Immature natural killer cell (primary cell): ENCODE results near the gene DCAF8. TPM values are rescaled to one million over a fixed set of nuclear protein-coding genes. Genes with fewer than 3 reads are reported as not detected.

Experiments used
- DNase-seq, 3 donors: peaks; one replicate each; pipeline ENCODE4 v3.0.0; 2022; ENCODE audit warnings: mixed read lengths in 1 of 3
- H3K27ac Mint-ChIP-seq, 6 donors: one replicate each; pipeline ENCODE4 v1.8.0; 2020; ENCODE audit warnings: mixed read lengths in 6 of 6, mild to moderate bottlenecking in 5 of 6, inconsistent platforms in 4 of 6, moderate library complexity in 3 of 6
- H3K27me3 Mint-ChIP-seq, 3 donors: one replicate each; pipeline ENCODE4 v1.8.0; 2020 to 2021; ENCODE audit warnings: low read depth in 3 of 3, mild to moderate bottlenecking in 3 of 3, mixed read lengths in 3 of 3, moderate library complexity in 3 of 3, inconsistent platforms in 1 of 3
- H3K36me3 Mint-ChIP-seq, 3 donors: one replicate each; pipeline ENCODE4 v1.8.0; 2020; ENCODE audit warnings: mixed read lengths in 3 of 3, inconsistent platforms in 2 of 3, mild to moderate bottlenecking in 2 of 3
- H3K4me1 Mint-ChIP-seq, 2 donors: one replicate each; pipeline ENCODE4 v1.8.0; 2020; ENCODE audit warnings: inconsistent platforms in 2 of 2, mild to moderate bottlenecking in 2 of 2, mixed read lengths in 2 of 2, moderate library complexity in 1 of 2
- H3K4me3 Mint-ChIP-seq, 5 donors: one replicate each; pipeline ENCODE4 v1.8.0; 2020; ENCODE audit warnings: mild to moderate bottlenecking in 5 of 5, mixed read lengths in 5 of 5, inconsistent platforms in 3 of 5, moderate library complexity in 3 of 5
- H3K9me3 Mint-ChIP-seq, 6 donors: one replicate each; pipeline ENCODE4 v1.8.0; 2020; ENCODE audit warnings: mild to moderate bottlenecking in 6 of 6, mixed read lengths in 6 of 6, inconsistent platforms in 4 of 6, moderate library complexity in 3 of 6
- polyA plus RNA-seq, 3 donors: library from polyadenylated mRNA; unstranded; fragments of 300-500 nt; fragmentation: Illumina TruSeq; gene quantifications; one replicate each; pipeline ENCODE4 v1.2.3, GENCODE V29; 2021

The DCAF8 gene
- polyA plus RNA-seq, 3 donors from 2014 or later, result 42.3 to 62.1 (median 58.1) TPM

DNA sequence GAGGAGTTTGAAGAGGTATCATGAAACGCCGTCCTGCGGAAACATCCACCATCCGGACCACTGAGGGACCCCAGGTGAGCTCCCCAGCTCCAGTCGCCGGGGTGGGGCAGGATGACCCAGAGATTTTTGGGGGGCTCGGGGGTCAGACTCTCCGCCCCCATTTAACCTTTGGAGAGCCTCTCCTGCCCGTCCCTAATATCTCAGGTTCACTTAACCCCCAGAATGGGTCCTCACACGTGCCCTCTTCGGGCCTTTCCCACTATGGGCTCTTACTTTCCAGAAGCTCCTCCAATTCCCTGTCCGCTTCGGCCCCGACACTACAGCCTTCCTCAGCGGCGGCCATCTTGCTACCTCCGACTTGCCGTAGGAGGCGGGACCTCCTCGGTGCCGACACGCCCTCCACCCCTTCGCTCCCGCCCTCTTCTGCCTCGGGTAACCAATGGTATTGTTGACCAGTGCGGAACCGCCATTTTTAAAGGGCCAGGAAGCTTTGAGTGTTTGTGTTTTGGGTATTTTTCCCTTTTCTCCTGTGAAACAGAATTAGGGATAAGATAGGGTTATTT is 22.5 kb upstream of the DCAF8 start, which contains the start of gene PEX19:
TSS of gene PEX19 (minus strand) at position 352 of the 563 bp plus-strand sequence. CDS start at position 343, 9 bp downstream.
- Mint-ChIP-seq H3K9me3 (no peaks in the 10 kb centered on the region), H3K36me3 (peaks cover 6 to 27% (median 10%) of the 10 kb centered on the region in 3 donors), H3K4me3 (peak within 1 kb of the TSS; percentile 98 to 100 (median 99)), H3K4me1 (peaks cover 27 to 32% of the 10 kb centered on the region in 2 donors), H3K27me3 (peaks cover 5 to 7% (median 7%) of the 10 kb centered on the region in 3 donors), H3K27ac (peak within 1 kb of the TSS; percentile 90 to 98 (median 95))
- DNase-seq, result peak; percentile 91 to 92 (median 92)

DNA sequence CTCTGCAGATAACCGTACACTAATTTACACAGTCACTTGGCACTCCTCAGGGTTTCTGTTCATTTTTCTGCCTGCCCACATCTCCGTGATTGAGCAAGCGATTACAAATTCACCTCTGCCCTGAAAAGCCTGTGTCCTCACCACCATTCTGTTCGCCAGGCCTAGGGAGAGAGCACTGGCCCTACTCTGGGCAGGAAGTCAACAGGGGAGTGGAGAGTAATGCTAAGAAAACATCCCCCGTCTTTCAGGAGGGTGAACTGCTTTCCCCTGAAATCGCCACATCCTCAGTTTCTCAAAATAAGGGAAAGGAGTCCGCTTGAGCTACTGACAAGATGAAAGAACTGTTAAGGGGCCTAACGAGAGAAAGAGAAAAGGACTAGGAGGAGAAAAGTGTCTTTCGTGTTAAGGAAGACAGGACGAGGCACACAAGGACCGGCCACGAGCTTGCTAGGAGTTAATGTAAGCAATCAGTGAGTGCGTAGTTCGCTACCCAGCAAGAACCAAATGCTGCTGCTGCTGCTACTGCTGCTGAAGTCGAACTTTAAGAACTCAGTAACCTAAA is 22.0 kb upstream of the DCAF8 start:
- H3K36me3 Mint-ChIP-seq, result peaks cover 5 to 30% (median 8%) of the 10 kb centered on the region in 3 donors
- peak overlapping the region; percentile 98 to 100 (median 99) for H3K4me3 Mint-ChIP-seq
- H3K4me1 Mint-ChIP-seq, result peaks cover 27 to 32% of the 10 kb centered on the region in 2 donors
- peak overlapping the region; percentile 90 to 98 (median 95) for H3K27ac Mint-ChIP-seq
- DNase-seq, result peak in 1 of 3 donors; percentile 6
- H3K27me3 Mint-ChIP-seq, result peaks cover 5 to 7% (median 7%) of the 10 kb centered on the region in 3 donors
- H3K9me3 Mint-ChIP-seq, result no peaks in the 10 kb centered on the region

DNA sequence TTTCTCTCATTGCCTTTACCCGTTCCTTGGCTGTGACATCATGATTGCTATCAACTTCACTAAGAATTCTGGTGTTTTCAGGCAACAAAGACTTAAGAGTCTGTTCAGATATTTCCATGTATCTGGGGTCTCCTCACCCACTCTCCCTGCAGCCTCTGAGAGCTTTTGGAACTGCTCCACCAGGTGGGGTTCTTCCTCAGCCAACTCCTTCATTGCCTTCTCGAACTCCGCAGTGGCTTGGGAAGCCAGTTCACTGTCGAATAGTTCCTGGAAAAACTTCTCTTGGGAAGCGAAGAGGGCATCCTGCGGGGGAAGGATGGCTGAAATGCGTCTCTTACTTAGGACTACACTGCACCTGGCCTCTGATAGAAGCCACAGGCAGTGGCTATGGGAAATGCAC is 20.5 kb upstream of the DCAF8 start:
- Mint-ChIP-seq H3K4me1 (peaks cover 27 to 32% of the 10 kb centered on the region in 2 donors), H3K27ac (no peak overlapping the region), H3K4me3 (no peak overlapping the region)

DNA sequence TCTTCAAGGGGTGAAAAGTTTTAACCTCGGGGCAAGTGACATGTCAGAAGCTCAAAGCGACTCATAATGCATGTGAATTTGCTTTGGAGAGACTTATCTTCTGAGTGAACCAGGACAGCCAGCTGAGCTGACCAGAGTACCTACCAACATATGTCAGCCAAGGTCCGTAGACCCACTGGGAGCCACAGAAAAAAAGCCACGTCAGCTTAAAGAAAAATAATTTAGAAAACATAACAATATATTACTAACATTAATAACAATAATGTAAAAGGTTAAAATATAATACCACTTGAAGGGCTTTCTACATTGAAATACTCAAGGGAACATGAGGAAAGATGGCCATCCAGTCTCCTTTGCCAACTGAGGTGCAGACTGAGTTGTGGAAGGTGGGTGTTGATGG is 15.6 kb upstream of the DCAF8 start:
- H3K27ac Mint-ChIP-seq, result no peak overlapping the region
- H3K4me3 Mint-ChIP-seq, result no peak overlapping the region
- no peaks in the 10 kb centered on the region for H3K4me1 Mint-ChIP-seq
- H3K27me3 Mint-ChIP-seq, result peaks cover 0 to 2% (median 0%) of the 10 kb centered on the region in 3 donors
- no peak for DNase-seq
- H3K36me3 Mint-ChIP-seq, result peaks cover 8 to 39% (median 19%) of the 10 kb centered on the region in 3 donors
- H3K9me3 Mint-ChIP-seq, result no peaks in the 10 kb centered on the region

More for the DNA sequence above, 20.5 kb upstream of the DCAF8 start:
- Mint-ChIP-seq H3K9me3 (no peaks in the 10 kb centered on the region), H3K36me3 (peaks cover 8 to 35% (median 15%) of the 10 kb centered on the region in 3 donors), H3K27me3 (peaks cover 5 to 7% (median 7%) of the 10 kb centered on the region in 3 donors)
- no peak for DNase-seq

DNA sequence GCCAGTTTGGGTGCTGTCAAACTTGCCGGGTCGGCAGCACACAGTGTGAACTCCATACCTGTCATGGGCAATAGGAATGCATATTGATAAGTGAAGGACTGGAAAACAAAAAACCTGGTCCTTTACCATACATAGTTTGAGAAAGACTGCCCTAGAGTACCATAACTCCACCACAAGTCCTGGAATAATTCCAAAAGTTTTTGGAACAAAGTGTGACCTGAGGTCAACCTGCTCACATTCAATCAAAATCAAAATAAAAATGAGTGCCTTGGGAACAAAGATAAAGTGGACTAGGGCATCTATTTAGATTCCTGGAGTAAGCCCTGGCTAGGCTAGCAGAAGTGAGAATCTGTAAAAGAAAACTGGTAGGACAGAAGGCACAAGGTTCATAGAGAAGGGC is 15.0 kb upstream of the DCAF8 start:
- Mint-ChIP-seq H3K27me3 (peaks cover 0 to 2% (median 0%) of the 10 kb centered on the region in 3 donors), H3K4me3 (no peak overlapping the region), H3K4me1 (no peaks in the 10 kb centered on the region), H3K9me3 (no peaks in the 10 kb centered on the region), H3K36me3 (peaks cover 4 to 34% (median 19%) of the 10 kb centered on the region in 3 donors), H3K27ac (no peak overlapping the region)
- no peak for DNase-seq

DNA sequence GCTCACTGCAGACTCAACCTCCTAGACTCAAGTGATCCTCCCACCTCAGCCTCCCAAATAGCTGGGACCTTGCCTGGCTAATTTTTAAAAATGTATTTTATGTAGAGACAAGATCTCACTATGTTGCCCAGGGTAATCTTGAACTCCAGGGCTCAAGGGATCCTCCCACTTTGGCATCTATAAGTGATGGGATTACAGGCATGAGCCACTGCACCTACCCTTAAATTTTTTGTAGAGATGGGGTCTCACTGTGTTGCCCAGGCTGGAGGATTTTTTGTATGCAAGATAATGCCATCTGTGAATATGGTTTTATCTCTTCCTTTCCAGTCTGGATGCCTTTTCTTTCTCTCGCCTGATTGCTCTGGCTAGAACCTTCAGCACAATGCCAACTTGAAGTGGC is 8.7 kb upstream of the DCAF8 start:
- DNase-seq, result no peak
- H3K4me3 Mint-ChIP-seq, result no peak overlapping the region
- peaks cover 0 to 2% (median 0%) of the 10 kb centered on the region in 3 donors for H3K27me3 Mint-ChIP-seq
- no peaks in the 10 kb centered on the region for H3K4me1 Mint-ChIP-seq
- no peaks in the 10 kb centered on the region for H3K36me3 Mint-ChIP-seq
- H3K9me3 Mint-ChIP-seq, result no peaks in the 10 kb centered on the region
- H3K27ac Mint-ChIP-seq, result no peak overlapping the region

DNA sequence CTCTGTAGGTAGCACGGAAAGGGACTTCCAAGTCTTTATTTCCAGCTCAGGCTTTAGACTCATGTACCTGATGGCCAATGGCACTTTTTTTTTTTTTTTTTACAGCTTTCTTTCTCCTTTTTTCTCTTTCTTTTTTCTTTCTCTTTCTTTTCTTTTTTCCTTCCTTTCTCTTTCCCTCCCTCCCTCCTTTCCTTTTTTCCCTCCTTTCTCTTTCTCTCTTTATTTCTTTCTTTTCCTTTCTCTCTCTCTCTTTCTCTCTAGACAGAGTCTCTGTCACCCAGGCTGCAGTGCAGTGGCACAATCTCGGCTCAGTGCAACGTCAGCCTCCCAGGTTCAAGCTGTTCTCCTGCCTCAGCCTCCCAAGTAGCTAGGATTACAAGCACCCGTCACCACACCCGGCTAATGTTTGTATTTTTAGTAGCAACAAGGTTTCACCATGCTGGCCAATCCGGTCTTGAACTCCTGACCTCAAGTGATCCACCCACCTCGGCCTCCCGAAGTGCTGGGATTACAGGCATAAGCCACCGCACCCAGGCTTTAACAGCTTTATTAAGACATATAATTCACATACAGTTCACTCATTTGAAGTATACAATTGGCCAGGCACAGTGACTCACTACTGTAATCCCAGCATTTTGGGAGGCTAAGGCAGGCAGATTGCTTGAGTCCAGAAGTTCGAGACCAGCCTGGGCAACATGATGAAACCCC is 5.1 kb upstream of the DCAF8 start:
- Mint-ChIP-seq H3K9me3 (no peaks in the 10 kb centered on the region), H3K4me3 (no peak overlapping the region), H3K4me1 (peaks cover 14 to 17% of the 10 kb centered on the region in 2 donors), H3K36me3 (no peaks in the 10 kb centered on the region), H3K27ac (no peak overlapping the region), H3K27me3 (peaks cover 2 to 10% (median 3%) of the 10 kb centered on the region in 3 donors)
- no peak for DNase-seq

DNA sequence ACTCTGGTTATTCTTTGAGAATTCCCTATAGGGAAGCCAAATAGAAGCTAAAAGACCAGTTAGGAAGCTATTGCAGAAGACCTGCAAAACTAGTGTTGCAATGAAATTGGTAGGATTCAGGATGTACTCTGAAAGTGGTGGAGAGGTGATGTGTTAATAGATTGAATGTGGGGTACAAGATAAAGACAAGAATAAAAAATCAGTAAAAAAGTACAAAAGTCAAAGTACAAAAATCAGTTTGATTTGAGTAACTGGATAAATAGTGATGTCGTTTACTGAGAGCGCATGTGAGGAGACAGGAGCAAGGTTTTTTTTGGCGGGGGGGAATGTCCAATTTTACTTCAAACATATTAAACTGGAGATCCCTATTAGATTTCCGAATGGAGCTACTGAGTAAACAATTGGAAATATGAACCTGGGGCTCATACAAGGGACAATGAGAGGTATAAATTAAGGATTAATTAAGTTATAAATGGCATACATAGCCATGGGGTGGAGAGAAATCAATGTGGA is 2.5 kb upstream of the DCAF8 start:
- Mint-ChIP-seq H3K4me3 (no peak overlapping the region), H3K36me3 (no peaks in the 10 kb centered on the region), H3K4me1 (peaks cover 36 to 41% of the 10 kb centered on the region in 2 donors), H3K27me3 (peaks cover 10 to 21% (median 15%) of the 10 kb centered on the region in 3 donors), H3K27ac (no peak overlapping the region), H3K9me3 (no peaks in the 10 kb centered on the region)
- DNase-seq, result no peak

DNA sequence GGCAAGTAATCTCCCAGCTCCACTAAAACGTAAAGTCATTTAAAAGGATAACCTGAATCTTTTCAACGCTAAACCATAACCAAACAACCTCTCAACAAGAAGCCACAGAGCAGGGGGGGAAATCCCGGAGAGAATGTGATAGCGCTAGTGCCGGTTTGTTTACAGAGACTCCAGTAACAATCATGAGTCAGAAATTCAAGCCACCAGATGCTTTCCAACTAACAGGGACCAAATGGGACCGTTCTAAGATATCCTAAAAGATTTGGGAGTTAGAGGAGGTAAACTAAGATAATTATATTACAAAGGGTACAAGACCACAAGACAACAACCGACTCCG is 825 bp downstream of the DCAF8 start:
- H3K27ac Mint-ChIP-seq, result peak overlapping the region; percentile 95 to 100 (median 98)
- DNase-seq, result peak; percentile 73 to 79 (median 78)
- peaks cover 0 to 4% (median 0%) of the 10 kb centered on the region in 3 donors for H3K36me3 Mint-ChIP-seq
- H3K4me3 Mint-ChIP-seq, result peak overlapping the region; percentile 92 to 99 (median 97)
- no peaks in the 10 kb centered on the region for H3K9me3 Mint-ChIP-seq
- peaks cover 48 to 54% of the 10 kb centered on the region in 2 donors for H3K4me1 Mint-ChIP-seq
- H3K27me3 Mint-ChIP-seq, result peaks cover 10 to 21% (median 15%) of the 10 kb centered on the region in 3 donors

DNA sequence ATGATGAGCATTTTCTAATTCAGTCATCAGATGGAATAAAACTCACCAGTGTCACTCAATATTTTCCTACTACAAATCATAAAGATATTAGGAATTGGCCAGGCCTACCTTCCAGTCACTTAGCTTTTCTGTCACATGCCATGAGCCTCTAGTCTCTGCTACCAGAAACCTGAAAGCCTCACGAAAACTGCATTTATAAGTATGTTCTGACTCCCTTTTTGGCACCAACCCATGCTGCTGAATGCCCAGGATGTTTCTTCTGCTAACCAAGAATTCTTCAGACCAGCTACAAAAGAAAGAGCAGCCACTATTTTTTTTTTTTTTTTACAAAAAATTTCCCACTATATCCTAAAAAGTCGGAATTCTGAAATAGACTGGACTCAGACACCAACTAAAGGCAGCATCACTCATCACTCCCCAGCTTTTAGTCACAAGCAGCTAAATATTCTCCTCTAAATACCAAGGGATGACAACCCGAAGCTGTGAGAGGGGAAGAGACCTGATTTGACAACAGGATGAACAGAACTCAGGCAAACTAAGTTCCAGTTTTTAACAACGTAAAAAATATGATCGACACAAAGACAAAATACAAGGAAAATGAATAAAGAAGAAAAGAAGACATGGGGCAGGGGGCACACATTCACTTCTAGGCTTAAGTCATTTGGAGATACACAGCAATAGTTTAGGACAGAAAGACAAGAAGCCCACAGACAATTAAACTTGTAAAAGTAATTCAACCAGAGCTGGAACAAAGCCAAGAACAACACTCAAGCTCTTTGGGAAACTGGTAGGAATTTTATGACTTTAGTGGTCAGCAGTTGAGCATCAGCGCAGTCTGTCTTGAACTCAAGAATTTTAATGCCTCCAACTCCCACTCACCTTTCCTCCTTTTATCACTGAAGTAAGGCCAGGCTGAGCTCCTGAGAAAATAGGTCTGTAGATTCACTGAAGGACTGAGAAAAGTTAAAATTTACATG is 1.7 kb downstream of the DCAF8 start:
- peaks cover 10 to 21% (median 15%) of the 10 kb centered on the region in 3 donors for H3K27me3 Mint-ChIP-seq
- H3K36me3 Mint-ChIP-seq, result peaks cover 0 to 4% (median 0%) of the 10 kb centered on the region in 3 donors
- H3K27ac Mint-ChIP-seq, result peak overlapping the region; percentile 95 to 100 (median 98)
- DNase-seq, result no peak
- H3K9me3 Mint-ChIP-seq, result no peaks in the 10 kb centered on the region
- H3K4me3 Mint-ChIP-seq, result peak overlapping the region; percentile 92 to 99 (median 97)
- peaks cover 48 to 54% of the 10 kb centered on the region in 2 donors for H3K4me1 Mint-ChIP-seq

DNA sequence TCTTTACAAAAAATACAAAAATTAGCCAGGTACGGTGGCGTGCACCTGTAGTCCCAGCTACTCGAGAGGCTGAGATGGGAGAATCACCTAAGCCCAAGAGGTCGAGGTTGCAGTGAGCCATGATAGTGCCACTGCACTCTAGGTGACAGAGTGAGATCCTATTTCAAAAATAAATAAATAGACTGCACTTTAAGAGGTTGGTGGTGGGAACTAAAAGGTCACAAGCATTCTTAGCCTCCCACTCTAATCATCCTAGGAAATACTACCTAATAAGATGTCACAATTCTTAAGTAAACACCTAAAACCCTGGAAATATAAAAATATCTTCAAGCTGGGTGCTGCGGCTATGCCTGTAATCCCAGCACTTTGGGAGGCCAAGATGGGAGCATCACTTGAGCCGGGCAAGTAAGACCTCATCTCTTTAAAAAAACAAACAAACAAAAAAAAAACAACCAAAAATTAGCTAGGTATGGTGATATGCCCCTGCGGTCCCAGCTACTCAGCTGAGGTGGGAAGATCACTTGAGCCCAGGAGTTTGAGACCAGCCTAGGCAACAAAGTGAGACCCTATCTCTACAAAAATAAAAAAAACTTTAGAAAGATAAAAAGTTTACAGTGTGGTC is 4.1 kb downstream of the DCAF8 start:
- H3K27me3 Mint-ChIP-seq, result peaks cover 10 to 18% (median 15%) of the 10 kb centered on the region in 3 donors
- H3K27ac Mint-ChIP-seq, result peak overlapping the region in 1 of 6 donors; percentile 26
- H3K36me3 Mint-ChIP-seq, result peaks cover 0 to 4% (median 3%) of the 10 kb centered on the region in 3 donors
- no peaks in the 10 kb centered on the region for H3K9me3 Mint-ChIP-seq
- no peak overlapping the region for H3K4me3 Mint-ChIP-seq
- no peak for DNase-seq
- H3K4me1 Mint-ChIP-seq, result peaks cover 40 to 46% of the 10 kb centered on the region in 2 donors

DNA sequence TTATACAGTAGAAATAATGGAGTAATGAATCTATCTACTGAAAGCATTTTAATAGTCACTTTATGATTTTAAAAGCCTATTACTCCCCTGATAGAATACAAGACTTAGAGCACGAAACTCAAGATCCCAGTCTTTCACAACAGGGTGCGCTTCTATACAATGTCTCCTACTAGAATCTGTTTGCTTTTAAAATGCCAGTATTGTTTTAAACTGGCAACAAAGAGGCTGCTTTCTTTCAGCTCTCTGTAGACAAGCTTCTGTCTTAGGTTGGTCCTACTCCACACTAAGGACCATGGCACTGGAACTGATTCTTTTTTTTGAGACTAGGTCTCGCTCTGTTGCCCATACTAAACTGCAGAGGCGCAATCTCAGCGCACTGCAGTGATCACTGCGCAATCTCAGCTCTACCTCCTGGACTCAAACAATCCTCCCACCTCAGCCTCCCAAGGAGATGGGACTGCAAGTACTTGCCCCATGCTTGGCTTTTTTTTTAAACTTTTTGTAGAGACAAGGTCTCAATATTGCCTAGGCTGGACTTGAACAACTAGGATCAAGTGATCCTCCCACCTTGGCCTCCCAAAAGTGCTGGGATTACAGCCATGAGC is 4.8 kb downstream of the DCAF8 start:
- H3K9me3 Mint-ChIP-seq, result no peaks in the 10 kb centered on the region
- peaks cover 9 to 15% (median 11%) of the 10 kb centered on the region in 3 donors for H3K27me3 Mint-ChIP-seq
- H3K36me3 Mint-ChIP-seq, result peaks cover 4 to 8% (median 4%) of the 10 kb centered on the region in 3 donors
- H3K4me3 Mint-ChIP-seq, result no peak overlapping the region
- peaks cover 35 to 41% of the 10 kb centered on the region in 2 donors for H3K4me1 Mint-ChIP-seq
- no peak for DNase-seq
- no peak overlapping the region for H3K27ac Mint-ChIP-seq
